Suprapubic skin (tissue), 4 donors: Measurements from ENCODE around the gene FKBP5. TPM values are rescaled to one million over a fixed set of nuclear protein-coding genes. Genes with fewer than 3 reads are reported as not detected.

Source experiments
- DNase-seq, 2 donors: peaks; one replicate each; pipeline ENCODE4 v3.0.0-alpha.2; 2019; ENCODE audit warnings: low spot score in 2 of 2
- H3K27ac ChIP-seq: fragments of 200-600 bp; sonication (generic); one replicate; pipeline ENCODE4 v1.5.1; 2019
- H3K27me3 ChIP-seq: fragments of 200-600 bp; sonication (generic); one replicate; pipeline ENCODE4 v1.5.1; 2019
- H3K36me3 ChIP-seq: fragments of 200-600 bp; sonication (generic); one replicate; pipeline ENCODE4 v1.5.1; 2019
- H3K4me1 ChIP-seq: fragments of 200-600 bp; sonication (generic); one replicate; pipeline ENCODE4 v1.5.1; 2019
- H3K4me3 ChIP-seq: fragments of 200-600 bp; sonication (generic); one replicate; pipeline ENCODE4 v1.5.1; 2019; ENCODE audit warnings: mild to moderate bottlenecking
- H3K9me3 ChIP-seq: fragments of 200-600 bp; sonication (generic); one replicate; pipeline ENCODE4 v1.5.1; 2019
- EP300 ChIP-seq: sonication (generic); formaldehyde crosslinking; IDR thresholded peaks from one replicate; pipeline ENCODE4 v1.6.1; 2017; ENCODE audit warnings: antibody characterized with exemption
- POLR2A ChIP-seq, 2 donors: fragments of 450-650 bp; IDR thresholded peaks; one replicate each; pipeline ENCODE4 v1.6.1; 2017; ENCODE audit warnings: antibody characterized with exemption in 2 of 2, mild to moderate bottlenecking in 2 of 2, moderate library complexity in 2 of 2
- POLR2AphosphoS5 ChIP-seq, 3 donors: sonication (generic); formaldehyde crosslinking; IDR thresholded peaks; one replicate each; pipeline ENCODE4 v1.6.1; 2017; ENCODE audit warnings: antibody characterized with exemption in 3 of 3
- WGBS: methylation state at CpG from one replicate; pipeline ENCODE4 v1.1.5; 2018; 5-methylcytosine and 5-hydroxymethylcytosine counted together
- total RNA-seq, 4 donors: library from RNA; depleted of rRNA; stranded (reverse); fragments of >200 nt; gene quantifications; one replicate each; pipeline ENCODE4 v1.1.0, GENCODE V29; 2016
- TF ChIP-seq, protein P1 (sequence below), 2 donors: fragments of 200-600 bp in 1 of 2; fragments of 450-650 bp in 1 of 2; sonication (generic) in 1 of 2; IDR thresholded peaks; one replicate each; pipeline ENCODE4 v1.5.1; 2016 to 2019; ENCODE audit warnings: antibody characterized with exemption in 2 of 2, mild to moderate bottlenecking in 1 of 2, moderate library complexity in 1 of 2

The FKBP5 gene
- total RNA-seq, 4 donors from 2014 or later = 198 to 321 (median 244) TPM

DNA sequence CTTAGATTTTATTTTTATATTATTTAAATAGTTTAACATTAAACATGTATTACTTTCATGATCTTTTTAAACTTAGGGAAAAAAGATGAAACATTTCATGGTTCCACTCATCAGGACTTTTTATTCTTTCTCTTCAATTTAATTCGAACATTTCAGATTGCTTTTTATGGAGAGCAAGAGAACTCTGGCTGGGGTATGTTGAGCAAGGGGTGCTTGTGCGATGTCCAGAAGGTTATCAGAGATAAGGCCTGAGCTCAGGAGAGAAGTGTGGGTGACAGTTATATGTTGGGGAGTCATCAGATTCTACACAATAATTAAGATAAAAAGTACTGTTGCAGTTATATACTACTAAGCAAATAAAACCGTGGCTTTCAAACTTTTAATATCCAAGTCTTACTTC, 37.5 kb downstream of the FKBP5 start:
- Histone ChIP-seq H3K27me3 (no peaks in the 10 kb centered on the region), H3K4me3 (no peak overlapping the region), H3K36me3 (peaks cover 24% of the 10 kb centered on the region), H3K27ac (no peak overlapping the region), H3K9me3 (no peaks in the 10 kb centered on the region), H3K4me1 (peaks cover 9% of the 10 kb centered on the region)
- no peak for TF ChIP-seq POLR2A (IDR thresholded peaks at IDR 0.05)
- TF ChIP-seq, protein P1, sequence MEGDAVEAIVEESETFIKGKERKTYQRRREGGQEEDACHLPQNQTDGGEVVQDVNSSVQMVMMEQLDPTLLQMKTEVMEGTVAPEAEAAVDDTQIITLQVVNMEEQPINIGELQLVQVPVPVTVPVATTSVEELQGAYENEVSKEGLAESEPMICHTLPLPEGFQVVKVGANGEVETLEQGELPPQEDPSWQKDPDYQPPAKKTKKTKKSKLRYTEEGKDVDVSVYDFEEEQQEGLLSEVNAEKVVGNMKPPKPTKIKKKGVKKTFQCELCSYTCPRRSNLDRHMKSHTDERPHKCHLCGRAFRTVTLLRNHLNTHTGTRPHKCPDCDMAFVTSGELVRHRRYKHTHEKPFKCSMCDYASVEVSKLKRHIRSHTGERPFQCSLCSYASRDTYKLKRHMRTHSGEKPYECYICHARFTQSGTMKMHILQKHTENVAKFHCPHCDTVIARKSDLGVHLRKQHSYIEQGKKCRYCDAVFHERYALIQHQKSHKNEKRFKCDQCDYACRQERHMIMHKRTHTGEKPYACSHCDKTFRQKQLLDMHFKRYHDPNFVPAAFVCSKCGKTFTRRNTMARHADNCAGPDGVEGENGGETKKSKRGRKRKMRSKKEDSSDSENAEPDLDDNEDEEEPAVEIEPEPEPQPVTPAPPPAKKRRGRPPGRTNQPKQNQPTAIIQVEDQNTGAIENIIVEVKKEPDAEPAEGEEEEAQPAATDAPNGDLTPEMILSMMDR (IDR thresholded peaks at IDR 0.05) = no peak
- TF ChIP-seq POLR2AphosphoS5 (IDR thresholded peaks at IDR 0.05) = no peak
- TF ChIP-seq EP300 = no peak
- 86% methylated on average over 3 of the region's 3 CpGs for WGBS
- no peak for DNase-seq

DNA sequence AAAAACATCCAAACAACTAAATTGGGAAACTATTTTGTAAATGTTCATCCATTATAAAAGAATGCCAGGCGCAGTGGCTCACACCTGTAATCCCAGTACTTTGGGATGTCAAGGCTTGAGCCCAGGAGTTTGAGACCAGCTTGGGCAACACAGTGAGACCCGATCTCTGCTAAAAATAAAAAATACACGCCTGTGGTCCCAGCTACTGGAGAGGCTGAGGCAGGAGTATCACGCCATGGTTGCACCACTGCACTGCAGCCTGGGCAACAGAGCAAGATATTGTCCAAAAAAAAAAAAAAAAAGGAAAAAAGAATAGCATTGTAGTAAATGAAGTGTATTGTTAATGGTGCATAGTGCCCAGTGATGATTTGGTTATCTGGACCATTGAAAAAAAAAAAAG, 38.7 kb downstream of the FKBP5 start:
- peaks cover 12% of the 10 kb centered on the region for H3K4me1 ChIP-seq
- H3K36me3 ChIP-seq = peaks cover 35% of the 10 kb centered on the region
- no peaks in the 10 kb centered on the region for H3K9me3 ChIP-seq
- DNase-seq = no peak
- WGBS = 95% methylated on average over 4 of the region's 4 CpGs
- no peaks in the 10 kb centered on the region for H3K27me3 ChIP-seq
- TF ChIP-seq EP300 = no peak
- TF ChIP-seq, protein P1 (IDR thresholded peaks at IDR 0.05) = no peak
- no peak for TF ChIP-seq POLR2A (IDR thresholded peaks at IDR 0.05)
- no peak for TF ChIP-seq POLR2AphosphoS5 (IDR thresholded peaks at IDR 0.05)
- H3K4me3 ChIP-seq = no peak overlapping the region
- no peak overlapping the region for H3K27ac ChIP-seq

DNA sequence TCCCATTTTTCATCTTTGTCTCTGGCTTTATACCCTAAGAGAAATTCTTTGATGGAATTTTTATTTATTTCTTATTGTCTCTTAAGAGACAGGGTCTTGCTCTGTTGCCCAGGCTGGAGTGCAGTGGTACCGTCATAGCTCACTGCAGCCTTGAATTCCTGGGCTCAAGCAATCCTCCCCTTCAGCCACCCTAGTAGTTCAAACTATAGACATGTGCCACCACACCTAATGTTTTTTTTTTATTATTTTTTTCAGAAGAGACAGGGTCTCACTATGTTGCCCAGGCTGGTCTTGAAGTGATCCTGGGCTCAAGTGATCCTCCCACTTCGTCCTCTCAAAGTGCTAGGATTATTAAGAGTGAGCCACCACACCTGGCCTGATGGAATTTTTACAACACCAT, 40.5 kb downstream of the FKBP5 start:
- TF ChIP-seq, protein P1 (IDR thresholded peaks at IDR 0.05) = no peak
- TF ChIP-seq POLR2A (IDR thresholded peaks at IDR 0.05) = no peak
- TF ChIP-seq POLR2AphosphoS5 (IDR thresholded peaks at IDR 0.05) = no peak
- no peak for TF ChIP-seq EP300
- Histone ChIP-seq H3K36me3 (peaks cover 46% of the 10 kb centered on the region), H3K27me3 (no peaks in the 10 kb centered on the region), H3K27ac (no peak overlapping the region), H3K9me3 (no peaks in the 10 kb centered on the region), H3K4me1 (peaks cover 16% of the 10 kb centered on the region), H3K4me3 (no peak overlapping the region)
- WGBS = 98% methylated on average over 2 of the region's 2 CpGs
- no peak for DNase-seq

DNA sequence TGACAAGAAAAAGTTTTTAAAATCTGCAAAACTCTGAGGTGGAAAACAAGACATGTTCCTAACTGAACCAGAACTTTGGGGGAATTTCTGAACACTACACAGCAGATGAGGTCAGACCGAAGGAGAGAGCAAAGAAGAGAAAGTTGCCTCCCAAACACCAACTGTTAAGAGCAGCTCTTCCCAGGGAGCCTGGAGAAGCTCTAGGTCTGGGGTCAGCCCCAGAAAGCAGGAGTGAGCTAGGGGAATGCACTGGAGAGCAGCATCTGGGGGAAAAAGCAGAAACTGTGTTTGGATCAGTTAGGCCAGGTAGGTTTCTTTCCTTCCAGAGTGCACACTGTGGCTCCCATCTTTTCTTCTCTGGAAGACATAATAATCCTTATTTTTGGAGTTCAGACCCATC, 41.3 kb downstream of the FKBP5 start:
- WGBS = 96% methylated on average over 1 of the region's 1 CpG
- Histone ChIP-seq H3K9me3 (no peaks in the 10 kb centered on the region), H3K36me3 (peaks cover 53% of the 10 kb centered on the region), H3K4me3 (no peak overlapping the region), H3K27ac (no peak overlapping the region), H3K4me1 (peaks cover 16% of the 10 kb centered on the region), H3K27me3 (no peaks in the 10 kb centered on the region)
- TF ChIP-seq, protein P1 (IDR thresholded peaks at IDR 0.05) = no peak
- no peak for TF ChIP-seq EP300
- no peak for TF ChIP-seq POLR2A (IDR thresholded peaks at IDR 0.05)
- TF ChIP-seq POLR2AphosphoS5 (IDR thresholded peaks at IDR 0.05) = no peak
- no peak for DNase-seq

DNA sequence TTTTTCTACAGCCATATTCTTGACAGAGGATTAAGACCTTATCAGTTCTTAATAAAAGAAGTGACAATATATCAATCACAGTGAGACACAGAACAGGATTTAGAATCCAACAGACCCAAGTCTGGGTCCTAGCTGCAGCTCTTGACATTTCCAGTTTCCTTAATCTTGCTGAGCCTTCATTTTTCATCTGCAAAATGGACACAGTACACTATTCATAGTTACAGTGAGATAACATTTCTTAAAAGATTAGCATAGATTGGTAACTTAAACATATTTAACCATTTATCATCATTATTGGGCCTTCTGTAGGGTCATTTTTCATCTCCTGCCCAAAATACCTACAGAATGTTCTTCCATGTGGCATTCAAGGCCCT, 45.6 kb downstream of the FKBP5 start:
- TF ChIP-seq POLR2A (IDR thresholded peaks at IDR 0.05) = no peak
- TF ChIP-seq EP300 = no peak
- no peak for TF ChIP-seq POLR2AphosphoS5 (IDR thresholded peaks at IDR 0.05)
- TF ChIP-seq, protein P1 (IDR thresholded peaks at IDR 0.05) = no peak
- DNase-seq = no peak
- H3K4me1 ChIP-seq = peaks cover 12% of the 10 kb centered on the region
- H3K36me3 ChIP-seq = peaks cover 90% of the 10 kb centered on the region
- H3K27ac ChIP-seq = no peak overlapping the region
- H3K27me3 ChIP-seq = no peaks in the 10 kb centered on the region
- H3K4me3 ChIP-seq = no peak overlapping the region
- H3K9me3 ChIP-seq = no peaks in the 10 kb centered on the region
